Type B pancreatic cell (in vitro differentiated cells): Measurements from ENCODE around the gene ADPRM. TPM values are rescaled to one million over a fixed set of nuclear protein-coding genes. Genes with fewer than 3 reads are reported as not detected.

Experiments used
- DNase-seq: peaks from one replicate; pipeline ENCODE4 v3.0.0; 2021; ENCODE audit warnings: mixed read lengths; ENCODE audit not compliant: unreplicated experiment; ENCODE audit errors: extremely low spot score
- H3K27ac Mint-ChIP-seq: 2 replicates; pipeline ENCODE4 v1.8.0; 2021; ENCODE audit warnings: mild to moderate bottlenecking, mixed read lengths
- H3K27me3 Mint-ChIP-seq: 2 replicates; pipeline ENCODE4 v1.8.0; 2021; ENCODE audit warnings: mixed read lengths
- H3K36me3 Mint-ChIP-seq: 2 replicates; pipeline ENCODE4 v1.8.0; 2021; ENCODE audit warnings: mixed read lengths
- H3K4me1 Mint-ChIP-seq: one replicate; pipeline ENCODE4 v1.8.0; 2021; ENCODE audit warnings: mixed read lengths; ENCODE audit not compliant: unreplicated experiment
- H3K4me3 Mint-ChIP-seq: 2 replicates; pipeline ENCODE4 v1.8.0; 2021; ENCODE audit warnings: mild to moderate bottlenecking, mixed read lengths
- H3K9me3 Mint-ChIP-seq: 2 replicates; pipeline ENCODE4 v1.8.0; 2021; ENCODE audit warnings: mixed read lengths
- CTCF ChIP-seq: fragments of 200-600 bp; sonication (generic); conservative IDR thresholded peaks from 2 replicates; pipeline ENCODE4 v1.5.0; 2021; ENCODE audit warnings: antibody characterized with exemption, mild to moderate bottlenecking
- total RNA-seq: library from RNA; stranded (reverse); gene quantifications from 2 replicates; pipeline ENCODE4 v1.2.1, GENCODE V29; 2021; ENCODE audit warnings: low replicate concordance

ADPRM gene
- total RNA-seq, 1 donor from 2014 or later: 9.7 TPM

- H3K36me3 Mint-ChIP-seq: peaks cover 11% of the 10 kb centered on the region
- H3K4me3 Mint-ChIP-seq: no peak overlapping the region
- H3K4me1 Mint-ChIP-seq: peaks cover 15% of the 10 kb centered on the region
- H3K27ac Mint-ChIP-seq: no peak overlapping the region
- H3K9me3 Mint-ChIP-seq: no peaks in the 10 kb centered on the region
- no peaks in the 10 kb centered on the region for H3K27me3 Mint-ChIP-seq
- TF ChIP-seq CTCF: no peak
- DNase-seq: no peak
Measured at GRCh38 chr17:10702574-10702973, 5.2 kb downstream of the ADPRM start.

- Mint-ChIP-seq H3K9me3 (no peaks in the 10 kb centered on the region), H3K4me1 (peaks cover 10% of the 10 kb centered on the region), H3K27me3 (no peaks in the 10 kb centered on the region), H3K27ac (no peak overlapping the region), H3K4me3 (no peak overlapping the region), H3K36me3 (peaks cover 17% of the 10 kb centered on the region)
- TF ChIP-seq CTCF: no peak
- no peak for DNase-seq
Measured at GRCh38 chr17:10705727-10706126, 8.3 kb downstream of the ADPRM start.

- Mint-ChIP-seq H3K36me3 (peaks cover 17% of the 10 kb centered on the region), H3K4me3 (no peak overlapping the region), H3K27ac (no peak overlapping the region), H3K9me3 (no peaks in the 10 kb centered on the region), H3K4me1 (no peaks in the 10 kb centered on the region), H3K27me3 (no peaks in the 10 kb centered on the region)
- TF ChIP-seq CTCF: no peak
- DNase-seq: no peak
Measured at GRCh38 chr17:10713318-10713717, 15.9 kb downstream of the ADPRM start.

GRCh38 chr17:10716218-10716617 is 18.8 kb downstream of the ADPRM start:
- Mint-ChIP-seq H3K27me3 (no peaks in the 10 kb centered on the region), H3K4me1 (no peaks in the 10 kb centered on the region), H3K27ac (no peak overlapping the region), H3K9me3 (no peaks in the 10 kb centered on the region), H3K4me3 (no peak overlapping the region), H3K36me3 (peaks cover 6% of the 10 kb centered on the region)
- DNase-seq: no peak
- TF ChIP-seq CTCF: no peak

- Mint-ChIP-seq H3K4me3 (no peak overlapping the region), H3K27ac (no peak overlapping the region), H3K36me3 (no peaks in the 10 kb centered on the region), H3K4me1 (no peaks in the 10 kb centered on the region), H3K9me3 (no peaks in the 10 kb centered on the region), H3K27me3 (no peaks in the 10 kb centered on the region)
- DNase-seq: no peak
- TF ChIP-seq CTCF: no peak
Measured at GRCh38 chr17:10718547-10718946, 21.2 kb downstream of the ADPRM start.
